GM21717 (cell line): ENCODE measurements around the gene TSC2.

Source experiments
- ATAC-seq: cut with Tn5 transposase; IDR thresholded peaks from one replicate; pipeline ENCODE4 v1.9.1; 2021; ENCODE audit warnings: mild to moderate bottlenecking, moderate library complexity; ENCODE audit not compliant: unreplicated experiment

TSC2 gene

GRCh38 chr16:2083876-2084780 lies 36.3 kb downstream of the TSC2 start:
- ATAC-seq = no peak

GRCh38 chr16:2084895-2085625 lies 37.3 kb downstream of the TSC2 start:
- no peak for ATAC-seq

- no peak for ATAC-seq
Observed at GRCh38 chr16:2085669-2086068, 37.9 kb downstream of the TSC2 start.

GRCh38 chr16:2086106-2086742 lies 38.4 kb downstream of the TSC2 start:
- no peak for ATAC-seq

- ATAC-seq = no peak
Observed at GRCh38 chr16:2086812-2087747, 39.3 kb downstream of the TSC2 start.

GRCh38 chr16:2087748-2088631 lies 40.2 kb downstream of the TSC2 start:
- ATAC-seq = no peak

- ATAC-seq = no peak
Observed at GRCh38 chr16:2088759-2089358, 41.1 kb downstream of the TSC2 start.

- ATAC-seq = no peak
Observed at GRCh38 chr16:2089706-2090480, 42.1 kb downstream of the TSC2 start.

GRCh38 chr16:2090481-2090776 lies 42.6 kb downstream of the TSC2 start:
- ATAC-seq = no peak

GRCh38 chr16:2090777-2091546 lies 43.2 kb downstream of the TSC2 start:
- ATAC-seq = no peak

- no peak for ATAC-seq
Observed at GRCh38 chr16:2091547-2092255, 43.9 kb downstream of the TSC2 start.

GRCh38 chr16:2092256-2092620 lies 44.5 kb downstream of the TSC2 start:
- ATAC-seq = no peak

- no peak for ATAC-seq
Observed at GRCh38 chr16:2092866-2093265, 45.1 kb downstream of the TSC2 start.

- no peak for ATAC-seq
Observed at GRCh38 chr16:2093793-2094192, 46.0 kb downstream of the TSC2 start.

- ATAC-seq = no peak
Observed at GRCh38 chr16:2095315-2095853, 47.6 kb downstream of the TSC2 start.

- no peak for ATAC-seq
Observed at GRCh38 chr16:2095918-2096582, 48.3 kb downstream of the TSC2 start.
